ENCODE measurements around the gene MKX.

DNA sequence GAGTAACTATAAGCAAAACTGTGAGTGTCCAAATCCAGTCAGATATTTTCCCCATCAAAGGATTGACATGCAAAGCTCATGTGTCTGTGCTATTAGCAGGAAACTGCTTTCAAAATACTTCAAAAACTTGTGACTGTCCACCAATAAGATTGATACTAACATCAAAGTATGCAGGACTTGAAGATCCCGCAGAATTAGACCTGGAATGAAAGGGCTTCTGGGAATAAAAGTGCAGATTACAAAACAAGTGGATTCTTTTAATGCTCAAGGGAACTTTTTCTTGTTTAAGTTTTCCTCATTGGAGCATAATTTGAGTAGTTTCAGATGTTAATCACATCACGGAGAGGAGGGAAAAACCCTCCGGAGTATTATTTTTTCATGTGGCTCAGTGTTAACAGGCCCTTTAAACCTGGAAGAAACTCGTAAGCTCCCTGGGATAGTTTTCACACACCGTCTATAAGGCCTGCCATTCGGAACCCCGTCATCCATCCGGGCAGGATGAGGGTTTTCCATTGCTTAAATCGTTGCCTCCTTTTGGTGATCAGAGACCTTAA lies 33.9 kb upstream of the MKX start:
- TF ChIP-seq POLR2A (IDR thresholded peaks at IDR 0.05) (no peak), EP300 (IDR thresholded peaks at IDR 0.05; ENCODE audit: low read depth) (no peak), POLR2AphosphoS5 (IDR thresholded peaks at IDR 0.05) (peak in 1 of 3 donors; percentile 8)
- TF ChIP-seq, protein P1, sequence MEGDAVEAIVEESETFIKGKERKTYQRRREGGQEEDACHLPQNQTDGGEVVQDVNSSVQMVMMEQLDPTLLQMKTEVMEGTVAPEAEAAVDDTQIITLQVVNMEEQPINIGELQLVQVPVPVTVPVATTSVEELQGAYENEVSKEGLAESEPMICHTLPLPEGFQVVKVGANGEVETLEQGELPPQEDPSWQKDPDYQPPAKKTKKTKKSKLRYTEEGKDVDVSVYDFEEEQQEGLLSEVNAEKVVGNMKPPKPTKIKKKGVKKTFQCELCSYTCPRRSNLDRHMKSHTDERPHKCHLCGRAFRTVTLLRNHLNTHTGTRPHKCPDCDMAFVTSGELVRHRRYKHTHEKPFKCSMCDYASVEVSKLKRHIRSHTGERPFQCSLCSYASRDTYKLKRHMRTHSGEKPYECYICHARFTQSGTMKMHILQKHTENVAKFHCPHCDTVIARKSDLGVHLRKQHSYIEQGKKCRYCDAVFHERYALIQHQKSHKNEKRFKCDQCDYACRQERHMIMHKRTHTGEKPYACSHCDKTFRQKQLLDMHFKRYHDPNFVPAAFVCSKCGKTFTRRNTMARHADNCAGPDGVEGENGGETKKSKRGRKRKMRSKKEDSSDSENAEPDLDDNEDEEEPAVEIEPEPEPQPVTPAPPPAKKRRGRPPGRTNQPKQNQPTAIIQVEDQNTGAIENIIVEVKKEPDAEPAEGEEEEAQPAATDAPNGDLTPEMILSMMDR (IDR thresholded peaks at IDR 0.05), result no peak

All from transverse colon (tissue), 4 donors.